Trophoblast cell (in vitro differentiated cells and primary cell): Measurements from ENCODE around the gene KDM4B. TPM values are rescaled to one million over a fixed set of nuclear protein-coding genes. Genes with fewer than 3 reads are reported as not detected.

Experiments used
- DNase-seq, 2 donors: peaks; one replicate each; pipeline ENCODE4 v3.0.0-alpha.2; 2016
- H2AFZ ChIP-seq: 2 replicates; pipeline ENCODE4 v1.6.1; 2013; ENCODE audit warnings: low read length, moderate library complexity, mild to moderate bottlenecking; ENCODE audit not compliant: insufficient read depth, poor library complexity
- H2AK5ac ChIP-seq: 2 replicates; pipeline ENCODE4 v1.6.1; 2013; ENCODE audit warnings: mild to moderate bottlenecking, low read length
- H2BK120ac ChIP-seq: 2 replicates; pipeline ENCODE4 v1.6.1; 2013; ENCODE audit warnings: low read length, mild to moderate bottlenecking, moderate library complexity; ENCODE audit not compliant: insufficient read depth, poor library complexity
- H2BK12ac ChIP-seq: 2 replicates; pipeline ENCODE4 v1.6.1; 2013; ENCODE audit warnings: mild to moderate bottlenecking, low read length, moderate library complexity
- H2BK5ac ChIP-seq: 2 replicates; pipeline ENCODE4 v1.6.1; 2013; ENCODE audit warnings: low read length, low read depth, moderate library complexity, mild to moderate bottlenecking; ENCODE audit not compliant: poor library complexity
- H3K14ac ChIP-seq: 2 replicates; pipeline ENCODE4 v1.6.1; 2013; ENCODE audit warnings: mild to moderate bottlenecking, low read length
- H3K18ac ChIP-seq: 2 replicates; pipeline ENCODE4 v1.6.1; 2013; ENCODE audit warnings: mild to moderate bottlenecking, low read length
- H3K23ac ChIP-seq: 2 replicates; pipeline ENCODE4 v1.6.1; 2013; ENCODE audit warnings: low read length
- H3K27ac ChIP-seq: 2 replicates; pipeline ENCODE4 v1.5.1; 2013; ENCODE audit warnings: low read depth, mild to moderate bottlenecking, inconsistent platforms, low read length, moderate library complexity
- H3K27me3 ChIP-seq: 2 replicates; pipeline ENCODE4 v1.6.1; 2013; ENCODE audit warnings: inconsistent platforms, mild to moderate bottlenecking, low read length, moderate library complexity; ENCODE audit not compliant: insufficient read depth
- H3K36me3 ChIP-seq, 2 experiments: 1 replicate in 1 of 2; 2 replicates in 1 of 2; pipeline ENCODE4 v1.6.1; 2013; ENCODE audit warnings: low read length in 2 of 2, mild to moderate bottlenecking in 2 of 2, moderate library complexity in 1 of 2; ENCODE audit not compliant: insufficient read depth in 2 of 2, control insufficient read depth in 1 of 2
- H3K4ac ChIP-seq: 2 replicates; pipeline ENCODE4 v1.6.1; 2013; ENCODE audit warnings: low read depth, mild to moderate bottlenecking, low read length, moderate library complexity
- H3K4me1 ChIP-seq, 2 experiments: 1 replicate in 1 of 2; 2 replicates in 1 of 2; pipeline ENCODE4 v1.6.1; 2013; ENCODE audit warnings: low read length in 2 of 2, mild to moderate bottlenecking in 2 of 2, moderate library complexity in 1 of 2; ENCODE audit not compliant: insufficient read depth in 2 of 2, control insufficient read depth in 1 of 2
- H3K4me2 ChIP-seq: 2 replicates; pipeline ENCODE4 v1.6.1; 2013; ENCODE audit warnings: inconsistent platforms, mild to moderate bottlenecking, low read length, moderate library complexity
- H3K4me3 ChIP-seq: 2 replicates; pipeline ENCODE4 v1.5.1; 2013; ENCODE audit warnings: mild to moderate bottlenecking, low read depth, low read length, inconsistent platforms
- H3K79me1 ChIP-seq: one replicate; pipeline ENCODE4 v1.6.1; 2013; ENCODE audit warnings: low read length
- H3K79me2 ChIP-seq: 2 replicates; pipeline ENCODE4 v1.6.1; 2013; ENCODE audit warnings: low read length, mild to moderate bottlenecking; ENCODE audit not compliant: control insufficient read depth, insufficient read depth, poor library complexity
- H3K9ac ChIP-seq: 2 replicates; pipeline ENCODE4 v1.6.1; 2013; ENCODE audit warnings: mild to moderate bottlenecking, low read length
- H3K9me3 ChIP-seq: 2 replicates; pipeline ENCODE4 v1.6.1; 2013; ENCODE audit warnings: low read depth, mild to moderate bottlenecking, control low read depth, inconsistent platforms, low read length; ENCODE audit not compliant: insufficient read depth
- H4K12ac ChIP-seq: 2 replicates; pipeline ENCODE4 v1.6.1; 2013; ENCODE audit warnings: low read depth, mild to moderate bottlenecking, low read length, moderate library complexity
- H4K8ac ChIP-seq: 2 replicates; pipeline ENCODE4 v1.6.1; 2013; ENCODE audit warnings: low read depth, mild to moderate bottlenecking, low read length, moderate library complexity
- H4K91ac ChIP-seq: one replicate; pipeline ENCODE4 v1.6.1; 2013; ENCODE audit warnings: low read depth, mild to moderate bottlenecking, low read length, moderate library complexity
- whole genome bisulfite sequencing: extraction: QIAGEN DNeasy Blood & Tissue Kit; methylation state at CpG from one replicate; pipeline ENCODE4 v1.1.7; 2013; ENCODE audit warnings: missing lambda C conversion rate; ENCODE audit not compliant: insufficient read length, insufficient coverage; ENCODE audit errors: extremely low coverage; 5-methylcytosine and 5-hydroxymethylcytosine counted together
- polyA plus RNA-seq: library from polyadenylated mRNA; stranded (reverse); fragments of 200-250 nt; gene quantifications from 2 replicates; pipeline ENCODE4 v1.2.3, GENCODE V29; 2013

KDM4B gene
- polyA plus RNA-seq, result 37.1 and 37.3 TPM in 2 replicates

- Histone ChIP-seq H2BK5ac (peak within 1 kb of the TSS; percentile 42), H3K9me3 (no peaks in the 10 kb centered on the region), H4K12ac (peak within 1 kb of the TSS; percentile 68), H4K8ac (peak within 1 kb of the TSS; percentile 72), H3K4me1 (peaks cover 22 to 26% of the 10 kb centered on the region in 2 experiments), H3K27me3 (no peaks in the 10 kb centered on the region), H3K27ac (peak within 1 kb of the TSS; percentile 35), H2BK120ac (peak within 1 kb of the TSS; percentile 20), H4K91ac (peak within 1 kb of the TSS; percentile 80), H3K14ac (peak within 1 kb of the TSS; percentile 87), H3K18ac (peak within 1 kb of the TSS; percentile 63), H2BK12ac (peak within 1 kb of the TSS; percentile 12), H3K4ac (peak within 1 kb of the TSS; percentile 47), H3K79me1 (peaks cover 30% of the 10 kb centered on the region), H3K23ac (peak within 1 kb of the TSS; percentile 42), H3K36me3 (peaks cover 0 to 2% of the 10 kb centered on the region in 2 experiments), H3K9ac (peak within 1 kb of the TSS; percentile 92), H3K4me3 (peak within 1 kb of the TSS; percentile 79), H2AK5ac (peak within 1 kb of the TSS; percentile 32), H3K79me2 (peaks cover 35% of the 10 kb centered on the region), H2AFZ (peak within 1 kb of the TSS; percentile 42), H3K4me2 (peak within 1 kb of the TSS; percentile 99)
- DNase-seq, result peak; percentile 100
- no CpG with 5 or more reads among the region's 96 CpGs for WGBS
These were observed at the start of gene KDM4B for GRCh38 chr19:4968462-4969291. Gene KDM4B (plus strand): TSS chr19:4969113. CDS start chr19:5032891, 63,778 bp downstream.

- Histone ChIP-seq H2BK5ac (no peak overlapping the region), H4K12ac (no peak overlapping the region), H4K8ac (peak overlapping the region; percentile 26), H3K4ac (peak overlapping the region; percentile 14), H3K9me3 (no peaks in the 10 kb centered on the region), H3K4me1 (peaks cover 3 to 10% of the 10 kb centered on the region in 2 experiments), H3K4me3 (no peak overlapping the region), H2BK120ac (no peak overlapping the region), H2AFZ (no peak overlapping the region), H3K79me1 (no peaks in the 10 kb centered on the region), H3K23ac (no peak overlapping the region), H2BK12ac (no peak overlapping the region), H3K4me2 (no peak overlapping the region), H3K79me2 (no peaks in the 10 kb centered on the region), H2AK5ac (peak overlapping the region; percentile 24), H3K36me3 (peaks cover 8 to 18% of the 10 kb centered on the region in 2 experiments), H4K91ac (peak overlapping the region; percentile 13), H3K9ac (no peak overlapping the region), H3K27me3 (no peaks in the 10 kb centered on the region), H3K18ac (no peak overlapping the region), H3K14ac (no peak overlapping the region), H3K27ac (peak overlapping the region; percentile 20)
- WGBS, result no CpG with 5 or more reads among the region's 22 CpGs
- no peak for DNase-seq
These were observed 46.2 kb upstream of the KDM4B start for GRCh38 chr19:4922530-4923275.

GRCh38 chr19:4923276-4923747, 45.6 kb upstream of the KDM4B start:
- Histone ChIP-seq H2BK12ac (no peak overlapping the region), H4K91ac (no peak overlapping the region), H3K36me3 (peaks cover 8 to 18% of the 10 kb centered on the region in 2 experiments), H3K23ac (no peak overlapping the region), H3K9ac (no peak overlapping the region), H3K18ac (no peak overlapping the region), H2BK5ac (no peak overlapping the region), H3K4ac (peak overlapping the region; percentile 3), H3K4me3 (no peak overlapping the region), H3K79me1 (no peaks in the 10 kb centered on the region), H4K12ac (no peak overlapping the region), H2BK120ac (no peak overlapping the region), H2AK5ac (no peak overlapping the region), H3K9me3 (no peaks in the 10 kb centered on the region), H3K4me1 (peaks cover 3 to 10% of the 10 kb centered on the region in 2 experiments), H3K27me3 (no peaks in the 10 kb centered on the region), H3K4me2 (no peak overlapping the region), H3K27ac (no peak overlapping the region), H3K14ac (no peak overlapping the region), H2AFZ (no peak overlapping the region), H4K8ac (no peak overlapping the region), H3K79me2 (no peaks in the 10 kb centered on the region)
- no CpG with 5 or more reads among the region's 21 CpGs for WGBS
- no peak for DNase-seq

GRCh38 chr19:4929186-4929585, 39.7 kb upstream of the KDM4B start:
- no peak overlapping the region for H2AFZ ChIP-seq
- no peak overlapping the region for H3K4me2 ChIP-seq
- H3K4me3 ChIP-seq, result no peak overlapping the region
- H3K36me3 ChIP-seq, result peaks cover 35 to 37% of the 10 kb centered on the region in 2 experiments
- H2BK5ac ChIP-seq, result no peak overlapping the region
- H3K27me3 ChIP-seq, result no peaks in the 10 kb centered on the region
- no peak overlapping the region for H4K12ac ChIP-seq
- no peak overlapping the region for H3K4ac ChIP-seq
- no peak overlapping the region for H3K9ac ChIP-seq
- no peak overlapping the region for H3K27ac ChIP-seq
- H3K14ac ChIP-seq, result no peak overlapping the region
- no peaks in the 10 kb centered on the region for H3K79me1 ChIP-seq
- DNase-seq, result no peak
- WGBS, result no CpG with 5 or more reads among the region's 22 CpGs
- H4K91ac ChIP-seq, result no peak overlapping the region
- H3K9me3 ChIP-seq, result peaks cover 1% of the 10 kb centered on the region
- no peak overlapping the region for H2BK12ac ChIP-seq
- no peaks in the 10 kb centered on the region for H3K4me1 ChIP-seq
- no peak overlapping the region for H4K8ac ChIP-seq
- no peak overlapping the region for H2AK5ac ChIP-seq
- H3K18ac ChIP-seq, result no peak overlapping the region
- H3K79me2 ChIP-seq, result no peaks in the 10 kb centered on the region
- no peak overlapping the region for H3K23ac ChIP-seq
- no peak overlapping the region for H2BK120ac ChIP-seq
